Measurements from ENCODE around the gene F2R.

- no peak for TF ChIP-seq POLR2A (IDR thresholded peaks at IDR 0.05)
- TF ChIP-seq CTCF (IDR thresholded peaks at IDR 0.05), result no peak
These were observed 47.2 kb downstream of the F2R start for GRCh38 chr5:76763136-76763535.
